ENCODE measurements around the gene WDR64. TPM values are rescaled to one million over a fixed set of nuclear protein-coding genes. Genes with fewer than 3 reads are reported as not detected.

Gene WDR64
- total RNA-seq, 1 donor from 2014 or later, result not detected

DNA sequence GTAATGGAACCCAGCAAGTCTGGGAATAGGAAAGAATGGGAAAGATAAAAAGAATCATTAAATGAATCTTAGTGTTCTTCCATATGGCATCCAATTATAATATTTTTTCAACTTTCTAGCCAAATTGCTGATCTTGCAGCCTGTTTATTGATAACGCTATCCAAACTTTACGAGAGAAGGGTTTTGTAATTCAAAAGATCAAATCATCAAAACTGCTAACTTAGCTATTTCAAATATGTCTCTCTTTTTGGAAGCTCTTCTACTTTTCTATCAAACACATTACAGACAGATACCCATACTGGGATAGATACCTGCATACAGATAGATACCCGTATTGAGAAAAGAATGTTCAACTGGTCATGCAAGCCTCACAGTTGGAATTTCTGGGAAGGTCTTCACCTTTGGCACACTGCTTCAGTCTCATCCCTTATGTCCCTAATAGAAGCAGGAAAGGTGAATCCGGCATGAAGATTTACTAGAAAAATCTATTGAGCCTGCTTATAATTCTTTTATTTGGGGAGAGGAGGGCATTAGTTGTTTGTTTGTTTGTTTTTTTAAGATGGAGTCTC lies 120.9 kb downstream of the WDR64 start:
- DNase-seq (ENCODE audit: low read depth), result no peak
- Histone ChIP-seq H3K27me3 (ENCODE audit: control insufficient read depth, insufficient read depth, low read length) (no peaks in the 10 kb centered on the region), H3K4me3 (ENCODE audit: low read depth, low read length) (no peak overlapping the region), H3K36me3 (ENCODE audit: control insufficient read depth, insufficient read depth, low read length) (no peaks in the 10 kb centered on the region)
- TF ChIP-seq, protein P1, sequence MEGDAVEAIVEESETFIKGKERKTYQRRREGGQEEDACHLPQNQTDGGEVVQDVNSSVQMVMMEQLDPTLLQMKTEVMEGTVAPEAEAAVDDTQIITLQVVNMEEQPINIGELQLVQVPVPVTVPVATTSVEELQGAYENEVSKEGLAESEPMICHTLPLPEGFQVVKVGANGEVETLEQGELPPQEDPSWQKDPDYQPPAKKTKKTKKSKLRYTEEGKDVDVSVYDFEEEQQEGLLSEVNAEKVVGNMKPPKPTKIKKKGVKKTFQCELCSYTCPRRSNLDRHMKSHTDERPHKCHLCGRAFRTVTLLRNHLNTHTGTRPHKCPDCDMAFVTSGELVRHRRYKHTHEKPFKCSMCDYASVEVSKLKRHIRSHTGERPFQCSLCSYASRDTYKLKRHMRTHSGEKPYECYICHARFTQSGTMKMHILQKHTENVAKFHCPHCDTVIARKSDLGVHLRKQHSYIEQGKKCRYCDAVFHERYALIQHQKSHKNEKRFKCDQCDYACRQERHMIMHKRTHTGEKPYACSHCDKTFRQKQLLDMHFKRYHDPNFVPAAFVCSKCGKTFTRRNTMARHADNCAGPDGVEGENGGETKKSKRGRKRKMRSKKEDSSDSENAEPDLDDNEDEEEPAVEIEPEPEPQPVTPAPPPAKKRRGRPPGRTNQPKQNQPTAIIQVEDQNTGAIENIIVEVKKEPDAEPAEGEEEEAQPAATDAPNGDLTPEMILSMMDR (IDR thresholded peaks at IDR 0.05; ENCODE audit: insufficient read depth, low read length, poor library complexity, severe bottlenecking), result no peak

DNA sequence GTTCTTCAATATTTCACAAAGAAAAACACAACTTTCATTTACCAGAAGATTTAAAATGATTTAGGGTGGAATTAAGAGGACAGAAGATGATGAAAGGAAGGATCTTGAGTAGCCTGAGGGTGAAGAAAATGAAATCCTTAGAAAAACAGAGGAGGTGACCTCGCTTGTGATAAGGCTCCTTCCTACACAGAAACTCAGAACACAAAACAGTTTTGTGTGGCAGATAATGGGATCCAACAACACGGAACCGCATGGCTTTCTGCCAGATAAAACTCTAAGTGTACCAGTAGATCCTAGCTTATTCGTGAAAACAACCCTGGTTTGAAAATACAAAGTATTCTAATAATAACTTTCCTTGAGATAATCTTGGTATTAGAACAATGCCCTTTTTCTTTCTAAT lies 121.9 kb downstream of the WDR64 start:
- TF ChIP-seq, protein P1 (IDR thresholded peaks at IDR 0.05; ENCODE audit: insufficient read depth, low read length, poor library complexity, severe bottlenecking), result no peak
- no peak overlapping the region for H3K4me3 ChIP-seq (ENCODE audit: low read depth, low read length)
- DNase-seq (ENCODE audit: low read depth), result no peak

DNA sequence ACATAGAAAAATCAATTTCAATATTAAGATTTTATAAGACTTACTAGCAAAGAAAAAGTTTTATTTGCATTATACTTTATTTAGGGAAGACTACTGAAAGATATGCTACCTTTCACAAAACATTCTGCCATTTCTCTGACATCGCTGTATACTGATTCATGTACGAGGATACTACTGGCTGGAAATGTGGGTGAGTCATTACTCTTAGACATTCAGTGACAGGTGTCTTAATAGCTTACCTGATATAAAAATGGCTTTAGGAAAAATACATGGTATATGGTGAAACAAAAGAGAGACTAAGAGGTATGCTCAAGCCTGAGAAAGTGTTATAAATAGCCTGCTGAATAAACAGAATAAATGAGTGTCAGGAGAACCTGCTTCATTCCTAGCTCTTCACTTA lies 122.9 kb downstream of the WDR64 start:
- no peaks in the 10 kb centered on the region for H3K27me3 ChIP-seq (ENCODE audit: control insufficient read depth, insufficient read depth, low read length)
- no peaks in the 10 kb centered on the region for H3K36me3 ChIP-seq (ENCODE audit: control insufficient read depth, insufficient read depth, low read length)
- DNase-seq (ENCODE audit: low read depth), result no peak
- TF ChIP-seq, protein P1 (IDR thresholded peaks at IDR 0.05; ENCODE audit: insufficient read depth, low read length, poor library complexity, severe bottlenecking), result no peak
- no peak overlapping the region for H3K4me3 ChIP-seq (ENCODE audit: low read depth, low read length)

More for the DNA sequence above, 121.9 kb downstream of the WDR64 start:
- no peaks in the 10 kb centered on the region for H3K36me3 ChIP-seq (ENCODE audit: control insufficient read depth, insufficient read depth, low read length)
- H3K27me3 ChIP-seq (ENCODE audit: control insufficient read depth, insufficient read depth, low read length), result no peaks in the 10 kb centered on the region

DNA sequence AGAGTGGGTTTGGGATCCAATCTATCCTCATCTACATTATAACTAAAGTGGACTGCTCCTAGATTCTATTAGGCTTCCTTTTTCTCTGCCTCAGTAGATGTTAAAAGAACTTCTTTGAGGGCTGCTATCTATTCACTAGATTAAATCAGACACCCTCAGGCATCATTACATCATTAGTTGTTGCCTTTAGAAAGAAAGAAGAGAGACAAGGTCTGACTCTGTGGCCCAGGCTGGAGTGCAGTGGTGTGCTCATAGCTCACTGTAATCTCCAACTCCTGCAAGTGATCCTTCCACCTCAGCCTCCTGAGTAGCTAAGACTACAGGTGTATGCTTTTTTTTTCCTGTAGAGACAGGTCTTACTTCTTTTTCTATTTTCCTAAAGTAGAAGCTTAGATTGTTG lies 124.8 kb downstream of the WDR64 start:
- DNase-seq (ENCODE audit: low read depth), result no peak
- Histone ChIP-seq H3K4me3 (ENCODE audit: low read depth, low read length) (no peak overlapping the region), H3K36me3 (ENCODE audit: control insufficient read depth, insufficient read depth, low read length) (no peaks in the 10 kb centered on the region), H3K27me3 (ENCODE audit: control insufficient read depth, insufficient read depth, low read length) (no peaks in the 10 kb centered on the region)
- TF ChIP-seq, protein P1 (IDR thresholded peaks at IDR 0.05; ENCODE audit: insufficient read depth, low read length, poor library complexity, severe bottlenecking), result no peak

DNA sequence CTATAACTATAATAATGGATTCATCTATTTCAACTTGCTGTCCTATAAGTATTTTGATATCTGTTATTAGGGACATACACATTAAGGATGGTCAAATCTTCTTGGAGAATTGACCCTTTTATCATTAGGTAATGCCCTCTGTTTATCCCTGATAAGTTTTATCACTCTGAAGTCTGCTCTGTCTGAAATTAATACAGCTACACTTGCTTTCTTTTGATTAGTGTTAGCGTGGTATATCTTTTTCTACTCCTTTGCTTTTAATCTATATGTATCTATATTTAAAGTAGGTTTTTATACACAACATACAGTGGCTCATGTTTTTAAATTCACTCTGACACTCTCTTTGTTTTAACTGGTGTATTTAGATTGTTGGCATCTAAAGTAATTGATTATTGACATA lies 126.0 kb downstream of the WDR64 start:
- no peaks in the 10 kb centered on the region for H3K36me3 ChIP-seq (ENCODE audit: control insufficient read depth, insufficient read depth, low read length)
- DNase-seq (ENCODE audit: low read depth), result no peak

More for the DNA sequence above, 126.0 kb downstream of the WDR64 start:
- TF ChIP-seq, protein P1 (IDR thresholded peaks at IDR 0.05; ENCODE audit: insufficient read depth, low read length, poor library complexity, severe bottlenecking), result no peak
- H3K27me3 ChIP-seq (ENCODE audit: control insufficient read depth, insufficient read depth, low read length), result no peaks in the 10 kb centered on the region
- no peak overlapping the region for H3K4me3 ChIP-seq (ENCODE audit: low read depth, low read length)
